ENCODE data around the gene IQSEC1.
A peak's percentile ranks its signal among the peaks of the same experiment; 100 is the strongest.

IQSEC1 gene

GRCh38 chr3:13106308-13107001 lies 33.2 kb upstream of the IQSEC1 start:
- DNase-seq: no peak

- DNase-seq: no peak
Measured at GRCh38 chr3:13105896-13106250, 32.6 kb upstream of the IQSEC1 start.

- DNase-seq: no peak
Measured at GRCh38 chr3:13105181-13105895, 32.1 kb upstream of the IQSEC1 start.

GRCh38 chr3:13104511-13104910 lies 31.3 kb upstream of the IQSEC1 start:
- no peak for DNase-seq

- DNase-seq: no peak
Measured at GRCh38 chr3:13103416-13104058, 30.3 kb upstream of the IQSEC1 start.

GRCh38 chr3:13102386-13103345 lies 29.4 kb upstream of the IQSEC1 start:
- DNase-seq: no peak

GRCh38 chr3:13099707-13100106 lies 26.5 kb upstream of the IQSEC1 start:
- no peak for DNase-seq

GRCh38 chr3:13098192-13098988 lies 25.2 kb upstream of the IQSEC1 start:
- no peak for DNase-seq

- no peak for DNase-seq
Measured at GRCh38 chr3:13096356-13096755, 23.1 kb upstream of the IQSEC1 start.

- no peak for DNase-seq
Measured at GRCh38 chr3:13095408-13095937, 22.2 kb upstream of the IQSEC1 start.

- no peak for DNase-seq
Measured at GRCh38 chr3:13093687-13094086, 20.5 kb upstream of the IQSEC1 start.

GRCh38 chr3:13092621-13093617 lies 19.7 kb upstream of the IQSEC1 start:
- no peak for DNase-seq

GRCh38 chr3:13091898-13092611 lies 18.8 kb upstream of the IQSEC1 start:
- peak in 1 of 2 experiments; percentile 74 for DNase-seq

- no peak for DNase-seq
Measured at GRCh38 chr3:13088028-13089006, 15.1 kb upstream of the IQSEC1 start.

- no peak for DNase-seq
Measured at GRCh38 chr3:13087320-13087990, 14.2 kb upstream of the IQSEC1 start.

- no peak for DNase-seq
Measured at GRCh38 chr3:13086531-13086981, 13.3 kb upstream of the IQSEC1 start.

GRCh38 chr3:13085846-13086179 lies 12.6 kb upstream of the IQSEC1 start:
- no peak for DNase-seq
